OCI-LY1 (cell line): ENCODE data around the gene OR10A4.
A peak's percentile ranks its signal among the peaks of the same experiment; 100 is the strongest.

Experiments used
- H2AFZ ChIP-seq: fragments of 200-600 bp; sonication (generic), shearing (Covaris generic); 2 replicates; pipeline ENCODE4 v1.6.0; 2014; ENCODE audit warnings: antibody characterized with exemption, mild to moderate bottlenecking, low read length
- H3F3A ChIP-seq: fragments of 200-600 bp; sonication (generic), shearing (Covaris generic); 2 replicates; pipeline ENCODE4 v1.6.0; 2014; ENCODE audit warnings: mild to moderate bottlenecking, antibody characterized with exemption, low read length, moderate library complexity; ENCODE audit not compliant: insufficient read depth
- H3K27ac ChIP-seq: fragments of 200-600 bp; sonication (generic); 2 replicates; pipeline ENCODE4 v1.5.1; 2014; ENCODE audit warnings: low read length, mixed run types, mild to moderate bottlenecking, low read depth; ENCODE audit not compliant: poor library complexity, severe bottlenecking
- H3K27me3 ChIP-seq: fragments of 200-600 bp; sonication (generic); 2 replicates; pipeline ENCODE4 v1.6.0; 2014; ENCODE audit warnings: antibody characterized with exemption, mild to moderate bottlenecking, low read length, moderate library complexity; ENCODE audit not compliant: insufficient read depth
- H3K36me3 ChIP-seq: fragments of 200-600 bp; sonication (generic); 2 replicates; pipeline ENCODE4 v1.6.1; 2014; ENCODE audit warnings: mild to moderate bottlenecking, antibody characterized with exemption, low read length, moderate library complexity, mixed read lengths; ENCODE audit not compliant: insufficient read depth
- H3K4me1 ChIP-seq: fragments of 200-600 bp; sonication (generic); 2 replicates; pipeline ENCODE4 v1.5.1; 2014; ENCODE audit warnings: mild to moderate bottlenecking, low read length, moderate library complexity; ENCODE audit not compliant: insufficient read depth, severe bottlenecking
- H3K4me2 ChIP-seq: fragments of 200-600 bp; sonication (generic), shearing (Covaris generic); 2 replicates; pipeline ENCODE4 v1.6.1; 2014; ENCODE audit warnings: low read length
- H3K4me3 ChIP-seq: fragments of 200-600 bp; sonication (generic); 2 replicates; pipeline ENCODE4 v1.5.1; 2014; ENCODE audit warnings: low read length, low read depth, mild to moderate bottlenecking, mixed read lengths; ENCODE audit not compliant: poor library complexity, severe bottlenecking
- H3K79me2 ChIP-seq: fragments of 200-600 bp; shearing (Covaris generic); 2 replicates; pipeline ENCODE4 v1.6.1; 2016; ENCODE audit warnings: mixed run types, low read length, mixed read lengths; ENCODE audit not compliant: insufficient read depth
- H3K9ac ChIP-seq: fragments of 200-600 bp; sonication (generic), shearing (Covaris generic); 2 replicates; pipeline ENCODE4 v1.6.1; 2014; ENCODE audit warnings: mild to moderate bottlenecking, low read length, mixed read lengths
- H3K9me2 ChIP-seq: fragments of 200-600 bp; sonication (generic), shearing (Covaris generic); 2 replicates; pipeline ENCODE4 v1.6.1; 2014; ENCODE audit warnings: low read depth, mild to moderate bottlenecking, low read length, mixed read lengths
- H3K9me3 ChIP-seq: fragments of 200-600 bp; shearing (Covaris generic); 2 replicates; pipeline ENCODE4 v1.6.1; 2014; ENCODE audit warnings: low read length, mixed read lengths
- H4K20me1 ChIP-seq: fragments of 200-600 bp; sonication (generic), shearing (Covaris generic); 2 replicates; pipeline ENCODE4 v1.6.0; 2016; ENCODE audit warnings: mild to moderate bottlenecking, low read length; ENCODE audit not compliant: insufficient read depth
- EZH2 ChIP-seq: fragments of 200-600 bp; sonication (generic), shearing (Covaris generic); IDR thresholded peaks from 2 replicates; pipeline ENCODE4 v1.8.0; 2017; ENCODE audit warnings: borderline replicate concordance, mixed run types, mild to moderate bottlenecking, antibody characterized with exemption, low read length, moderate library complexity, mixed read lengths
- TF ChIP-seq, protein P1 (sequence below): fragments of 200-600 bp; sonication (generic), shearing (Covaris generic); IDR thresholded peaks from 2 replicates; pipeline ENCODE4 v1.5.1; 2017; ENCODE audit warnings: mild to moderate bottlenecking, antibody characterized with exemption, low read length, moderate library complexity, mixed read lengths

The OR10A4 gene

DNA sequence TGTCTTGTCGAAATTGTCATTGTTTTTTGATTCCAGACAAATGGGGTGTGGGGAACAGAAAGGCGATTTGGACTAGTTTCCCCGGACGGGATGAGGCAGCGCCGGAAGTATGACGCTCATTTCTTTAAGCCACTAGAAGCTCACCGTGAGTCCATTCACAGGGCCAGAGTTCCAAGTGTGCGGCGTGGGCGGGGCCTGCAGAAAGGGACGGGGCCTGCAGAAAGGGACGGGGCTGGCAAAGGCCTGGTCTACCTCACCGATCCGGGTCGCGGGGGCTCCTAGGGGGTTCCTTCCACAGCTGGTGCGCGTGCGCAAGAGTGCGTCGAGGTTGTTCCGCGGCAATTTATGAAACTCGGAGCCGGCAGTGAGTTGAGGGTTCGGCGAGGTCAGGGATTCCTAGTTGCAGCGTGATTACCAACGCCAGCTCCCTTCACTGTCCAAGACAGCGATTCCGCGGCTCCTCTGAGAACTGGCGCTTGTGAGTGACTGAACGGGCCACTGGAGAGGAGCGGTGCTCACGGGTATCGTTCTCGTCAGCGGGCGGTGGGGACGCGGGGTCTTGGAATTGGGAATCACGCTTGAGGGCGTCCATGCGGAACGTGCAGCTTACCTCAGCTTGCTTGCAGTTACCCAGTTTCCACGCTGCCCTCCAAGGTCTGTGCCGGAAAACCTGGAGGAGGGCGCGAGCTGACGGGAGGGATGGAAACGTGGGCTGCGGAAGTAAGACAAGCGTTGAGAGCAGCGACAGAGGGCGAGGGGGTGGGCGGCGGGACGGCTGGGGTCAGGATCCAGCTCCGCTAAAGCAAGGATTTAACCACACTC lies 50.0 kb downstream of the OR10A4 start, which contains the start of gene ZNF215:
Gene ZNF215 (plus strand): TSS at position 219 of the 822 bp plus-strand sequence. CDS start 5,847 bp downstream, outside the sequence.
- TF ChIP-seq, protein P1, sequence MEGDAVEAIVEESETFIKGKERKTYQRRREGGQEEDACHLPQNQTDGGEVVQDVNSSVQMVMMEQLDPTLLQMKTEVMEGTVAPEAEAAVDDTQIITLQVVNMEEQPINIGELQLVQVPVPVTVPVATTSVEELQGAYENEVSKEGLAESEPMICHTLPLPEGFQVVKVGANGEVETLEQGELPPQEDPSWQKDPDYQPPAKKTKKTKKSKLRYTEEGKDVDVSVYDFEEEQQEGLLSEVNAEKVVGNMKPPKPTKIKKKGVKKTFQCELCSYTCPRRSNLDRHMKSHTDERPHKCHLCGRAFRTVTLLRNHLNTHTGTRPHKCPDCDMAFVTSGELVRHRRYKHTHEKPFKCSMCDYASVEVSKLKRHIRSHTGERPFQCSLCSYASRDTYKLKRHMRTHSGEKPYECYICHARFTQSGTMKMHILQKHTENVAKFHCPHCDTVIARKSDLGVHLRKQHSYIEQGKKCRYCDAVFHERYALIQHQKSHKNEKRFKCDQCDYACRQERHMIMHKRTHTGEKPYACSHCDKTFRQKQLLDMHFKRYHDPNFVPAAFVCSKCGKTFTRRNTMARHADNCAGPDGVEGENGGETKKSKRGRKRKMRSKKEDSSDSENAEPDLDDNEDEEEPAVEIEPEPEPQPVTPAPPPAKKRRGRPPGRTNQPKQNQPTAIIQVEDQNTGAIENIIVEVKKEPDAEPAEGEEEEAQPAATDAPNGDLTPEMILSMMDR: no peak
- no peak for TF ChIP-seq EZH2
- H3K9ac ChIP-seq: peak within 1 kb of the TSS; percentile 85
- peaks cover 34% of the 10 kb centered on the region for H3K4me1 ChIP-seq
- H3K36me3 ChIP-seq: peaks cover 29% of the 10 kb centered on the region
- H2AFZ ChIP-seq: peak within 1 kb of the TSS; percentile 12; the same call in 1 of the 2 replicates
- H3K27ac ChIP-seq: peak within 1 kb of the TSS; percentile 80
- H3K4me3 ChIP-seq: peak within 1 kb of the TSS; percentile 92
- peaks cover 7% of the 10 kb centered on the region; the same call in 1 of the 2 replicates for H3K79me2 ChIP-seq
- no peaks in the 10 kb centered on the region for H3F3A ChIP-seq
- no peaks in the 10 kb centered on the region for H4K20me1 ChIP-seq
- H3K4me2 ChIP-seq: peak within 1 kb of the TSS; percentile 94
- H3K27me3 ChIP-seq: no peaks in the 10 kb centered on the region
- H3K9me3 ChIP-seq: no peaks in the 10 kb centered on the region
- H3K9me2 ChIP-seq: no peaks in the 10 kb centered on the region

DNA sequence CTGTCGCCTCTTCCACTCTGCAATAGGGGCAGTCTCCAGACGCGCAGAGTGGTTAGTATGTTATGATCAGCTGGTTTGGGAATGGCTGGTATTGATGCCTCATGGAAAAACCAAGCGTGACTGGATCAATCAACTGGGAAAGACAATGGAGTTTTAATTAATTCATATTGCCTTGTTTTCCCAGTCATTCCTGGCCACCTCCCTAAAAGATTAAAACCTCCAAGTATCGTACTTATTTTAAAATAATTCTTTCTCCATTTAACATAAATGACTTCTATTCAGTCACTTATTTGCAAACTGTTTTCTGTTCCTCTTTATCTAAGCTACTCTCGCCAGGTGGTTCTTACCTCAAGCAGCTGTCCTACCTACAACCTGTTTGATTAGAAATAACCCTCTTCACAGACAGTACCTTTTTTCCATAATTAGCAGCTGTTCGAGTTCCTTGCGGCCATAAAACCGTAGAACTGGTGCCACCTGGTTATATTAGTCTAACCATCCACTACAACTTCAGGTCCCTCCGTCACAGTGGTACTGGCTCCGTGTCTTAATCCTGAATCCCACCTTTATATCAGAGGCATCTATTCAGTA lies 50.7 kb downstream of the OR10A4 start:
- H3K79me2 ChIP-seq: peaks cover 7% of the 10 kb centered on the region; the same call in 1 of the 2 replicates
- H3K36me3 ChIP-seq: peaks cover 37% of the 10 kb centered on the region
- no peaks in the 10 kb centered on the region for H3K9me3 ChIP-seq
- H3K27me3 ChIP-seq: no peaks in the 10 kb centered on the region
- H3K9ac ChIP-seq: peak overlapping the region; percentile 85
- no peaks in the 10 kb centered on the region for H3F3A ChIP-seq
- peak overlapping the region; percentile 94 for H3K4me2 ChIP-seq
- peak overlapping the region; percentile 80 for H3K27ac ChIP-seq
- H3K4me3 ChIP-seq: peak overlapping the region; percentile 92
- no peak overlapping the region for H2AFZ ChIP-seq
- H3K4me1 ChIP-seq: peaks cover 34% of the 10 kb centered on the region
- H3K9me2 ChIP-seq: no peaks in the 10 kb centered on the region
- H4K20me1 ChIP-seq: no peaks in the 10 kb centered on the region
- TF ChIP-seq, protein P1: no peak
- no peak for TF ChIP-seq EZH2
